Right cardiac atrium (tissue), 5 donors: Measurements from ENCODE around the gene FAM118B. TPM values are rescaled to one million over a fixed set of nuclear protein-coding genes. Genes with fewer than 3 reads are reported as not detected.

Experiments
- ATAC-seq, 2 donors: fragments of 200-7000 bp; cut with Tn5 transposase; one replicate each; pipeline versions ENCODE4 v1.8.0 to v1.9.1; 2020; ENCODE audit warnings: moderate library complexity in 2 of 2, mild to moderate bottlenecking in 1 of 2
- DNase-seq, 3 donors: peaks; one replicate each; pipeline ENCODE4 v3.0.0-alpha.2; 2020
- H3K27ac ChIP-seq: one replicate; pipeline ENCODE4 v1.5.1; 2013; ENCODE audit warnings: mild to moderate bottlenecking, low read length, control low read depth, moderate library complexity
- H3K27me3 ChIP-seq: one replicate; pipeline ENCODE4 v1.6.1; 2013; ENCODE audit not compliant: control insufficient read depth, insufficient read depth
- H3K4me1 ChIP-seq: one replicate; pipeline ENCODE4 v1.6.1; 2013; ENCODE audit warnings: low read length; ENCODE audit not compliant: control insufficient read depth, insufficient read depth
- H3K4me3 ChIP-seq: one replicate; pipeline ENCODE4 v1.5.1; 2013; ENCODE audit warnings: low read length, control low read depth
- H3K9me3 ChIP-seq: one replicate; pipeline ENCODE4 v1.6.1; 2013; ENCODE audit warnings: low read length; ENCODE audit not compliant: control insufficient read depth
- WGBS: extraction: QIAGEN DNeasy Blood & Tissue Kit; methylation state at CpG from one replicate; pipeline ENCODE4 v1.1.7; 2013; 5-methylcytosine and 5-hydroxymethylcytosine counted together
- intact Hi-C, 4 donors: fragments of 100-400 bp; cut with DNase I; formaldehyde crosslinking; loops; one replicate each; pipeline versions ENCODE4 v1.11.0 to v1.14.0; 2022 to 2023
- polyA plus RNA-seq: library from polyadenylated mRNA; stranded (reverse); fragments of 200-250 nt; gene quantifications from one replicate; pipeline ENCODE4 v1.2.3, GENCODE V29; 2013
- total RNA-seq, 4 donors: library from RNA; stranded (reverse); fragmentation: NEBNext Ultra II Directional; extraction: Animal tissue kit (Norgen Biotek cat#: 25700); gene quantifications; one replicate each; pipeline ENCODE4 v1.2.1, GENCODE V29; 2021
- donor health status: healthy with polysubstance abuse.
- donor health status: DM: no; HTN: yes; CAD: no.
- donor health status: DM: no; HTN: no; CAD: no.
- donor health status: DM: no; HTN: yes; CAD: no; lungs with severe emphysema.
- donor health status: DM: yes; HTN: yes; CAD: no.

The FAM118B gene
- total and polyA plus RNA-seq, 5 donors, result 12.7 to 20.5 (median 16.5) TPM

GRCh38 chr11:126277780-126278179 lies 66.2 kb downstream of the FAM118B start:
- Histone ChIP-seq H3K9me3 (no peaks in the 10 kb centered on the region), H3K4me1 (peaks cover 3% of the 10 kb centered on the region), H3K4me3 (no peak overlapping the region), H3K27me3 (no peaks in the 10 kb centered on the region), H3K27ac (no peak overlapping the region)
- 93% methylated on average over 4 of the region's 4 CpGs for WGBS
- no peak for DNase-seq
- ATAC-seq, result no peak
- intact Hi-C loops, result no loop called here

- H3K9me3 ChIP-seq, result no peaks in the 10 kb centered on the region
- H3K4me1 ChIP-seq, result peaks cover 3% of the 10 kb centered on the region
- 78% methylated on average over 8 of the region's 8 CpGs for WGBS
- no peaks in the 10 kb centered on the region for H3K27me3 ChIP-seq
- intact Hi-C loops, result no loop called here
- no peak for ATAC-seq
- H3K4me3 ChIP-seq, result no peak overlapping the region
- no peak for DNase-seq
- H3K27ac ChIP-seq, result no peak overlapping the region
Measured at GRCh38 chr11:126279191-126279590, 67.6 kb downstream of the FAM118B start.

- DNase-seq (no peak), ATAC-seq (no peak)
- intact Hi-C loops, result no loop called here
- WGBS, result 49% methylated on average over 5 of the region's 5 CpGs
- H3K4me3 ChIP-seq, result no peak overlapping the region
- no peaks in the 10 kb centered on the region for H3K9me3 ChIP-seq
- no peaks in the 10 kb centered on the region for H3K27me3 ChIP-seq
- H3K4me1 ChIP-seq, result peaks cover 4% of the 10 kb centered on the region
- no peak overlapping the region for H3K27ac ChIP-seq
Measured at GRCh38 chr11:126280595-126280994, 69.0 kb downstream of the FAM118B start.

GRCh38 chr11:126281245-126281644 lies 69.7 kb downstream of the FAM118B start:
- H3K27me3 ChIP-seq, result no peaks in the 10 kb centered on the region
- no peak overlapping the region for H3K4me3 ChIP-seq
- no peaks in the 10 kb centered on the region for H3K9me3 ChIP-seq
- intact Hi-C loops, result no loop called here
- H3K4me1 ChIP-seq, result peaks cover 4% of the 10 kb centered on the region
- no peak overlapping the region for H3K27ac ChIP-seq
- WGBS, result 62% methylated on average over 6 of the region's 6 CpGs
- DNase-seq (peak in 1 of 3 donors; percentile 35), ATAC-seq (no peak)

GRCh38 chr11:126281666-126282175 lies 70.1 kb downstream of the FAM118B start:
- no peaks in the 10 kb centered on the region for H3K9me3 ChIP-seq
- intact Hi-C loops, result no loop called here
- H3K4me3 ChIP-seq, result no peak overlapping the region
- peaks cover 4% of the 10 kb centered on the region for H3K4me1 ChIP-seq
- ATAC-seq (no peak), DNase-seq (peak in 1 of 3 donors; percentile 27)
- WGBS, result 89% methylated on average over 10 of the region's 10 CpGs
- no peaks in the 10 kb centered on the region for H3K27me3 ChIP-seq
- no peak overlapping the region for H3K27ac ChIP-seq

GRCh38 chr11:126282361-126282735 lies 70.8 kb downstream of the FAM118B start:
- peak overlapping the region; percentile 80 for H3K4me3 ChIP-seq
- H3K27ac ChIP-seq, result peak overlapping the region; percentile 81
- 2% methylated on average over 15 of the region's 15 CpGs for WGBS
- H3K27me3 ChIP-seq, result no peaks in the 10 kb centered on the region
- DNase-seq, result peak; percentile 72 to 91 (median 85)
- ATAC-seq, result peak; percentile 80 to 82
- intact Hi-C loops, result no loop called here
- H3K4me1 ChIP-seq, result peaks cover 4% of the 10 kb centered on the region
- H3K9me3 ChIP-seq, result no peaks in the 10 kb centered on the region

- WGBS, result under 1% methylated on average over 82 of the region's 82 CpGs
Measured at GRCh38 chr11:126282736-126283591, 71.4 kb downstream of the FAM118B start, which contains the start of gene TIRAP. TIRAP (plus strand) TSS chr11:126283093; CDS start chr11:126290895, 7,802 bp downstream.

GRCh38 chr11:126284829-126285228 lies 73.2 kb downstream of the FAM118B start:
- intact Hi-C loops, result no loop called here
- H3K27me3 ChIP-seq, result no peaks in the 10 kb centered on the region
- ATAC-seq (no peak), DNase-seq (peak; percentile 55 to 69 (median 67))
- H3K4me3 ChIP-seq, result no peak overlapping the region
- H3K4me1 ChIP-seq, result peaks cover 4% of the 10 kb centered on the region
- no peaks in the 10 kb centered on the region for H3K9me3 ChIP-seq
- H3K27ac ChIP-seq, result no peak overlapping the region
- 58% methylated on average over 6 of the region's 6 CpGs for WGBS

More at GRCh38 chr11:126282736-126283591, 71.4 kb downstream of the FAM118B start, which contains the start of gene TIRAP:
- intact Hi-C loops, result no loop called here
- peak within 1 kb of the TSS; percentile 80 for H3K4me3 ChIP-seq
- peak; percentile 92 to 94 for ATAC-seq
- H3K9me3 ChIP-seq, result no peaks in the 10 kb centered on the region
- peaks cover 4% of the 10 kb centered on the region for H3K4me1 ChIP-seq
- H3K27me3 ChIP-seq, result no peaks in the 10 kb centered on the region
- peak within 1 kb of the TSS; percentile 81 for H3K27ac ChIP-seq
- peak; percentile 73 to 91 (median 91) for DNase-seq

GRCh38 chr11:126288237-126288636 lies 76.7 kb downstream of the FAM118B start:
- 85% methylated on average over 6 of the region's 6 CpGs for WGBS
- intact Hi-C loops, result no loop called here
- Histone ChIP-seq H3K4me1 (peaks cover 2% of the 10 kb centered on the region), H3K27me3 (no peaks in the 10 kb centered on the region), H3K9me3 (no peaks in the 10 kb centered on the region), H3K4me3 (no peak overlapping the region), H3K27ac (no peak overlapping the region)
- no peak for DNase-seq
- no peak for ATAC-seq

GRCh38 chr11:126290887-126291286 lies 79.3 kb downstream of the FAM118B start:
- H3K9me3 ChIP-seq, result no peaks in the 10 kb centered on the region
- WGBS, result 78% methylated on average over 12 of the region's 12 CpGs
- H3K27me3 ChIP-seq, result no peaks in the 10 kb centered on the region
- ATAC-seq (peak; percentile 7 to 14), DNase-seq (peak in 1 of 3 donors; percentile 51)
- H3K27ac ChIP-seq, result no peak overlapping the region
- no peak overlapping the region for H3K4me3 ChIP-seq
- no peaks in the 10 kb centered on the region for H3K4me1 ChIP-seq
- intact Hi-C loops, result no loop called here

GRCh38 chr11:126293726-126294125 lies 82.1 kb downstream of the FAM118B start:
- 81% methylated on average over 5 of the region's 5 CpGs for WGBS
- Histone ChIP-seq H3K27ac (no peak overlapping the region), H3K4me3 (no peak overlapping the region), H3K4me1 (no peaks in the 10 kb centered on the region), H3K27me3 (no peaks in the 10 kb centered on the region), H3K9me3 (no peaks in the 10 kb centered on the region)
- ATAC-seq (no peak), DNase-seq (peak in 1 of 3 donors; percentile 27)
- intact Hi-C loops, result no loop called here
